Thoracic aorta (tissue), 2 donors: Measurements from ENCODE around the gene INPP5D. TPM values are rescaled to one million over a fixed set of nuclear protein-coding genes. Genes with fewer than 3 reads are reported as not detected.

Experiments
- ATAC-seq: fragments of 150-250 bp; one replicate; pipeline ENCODE4 v1.8.0; 2017; ENCODE audit warnings: low read depth; ENCODE audit not compliant: insufficient number of reproducible peaks, low FRiP score
- DNase-seq: peaks from one replicate; pipeline ENCODE4 v3.0.0-alpha.2; 2020; ENCODE audit warnings: low spot score
- H3K27ac ChIP-seq, 2 donors: fragments of 200-600 bp; sonication (generic); 1 replicate in 1 of 2; 2 replicates in 1 of 2; pipeline ENCODE4 v1.5.1; 2016; ENCODE audit warnings: mild to moderate bottlenecking in 2 of 2, moderate library complexity in 2 of 2
- H3K27me3 ChIP-seq: fragments of 200-600 bp; sonication (generic); replicated peaks from 2 replicates; pipeline ENCODE4 v1.6.0; 2016; ENCODE audit warnings: mild to moderate bottlenecking; ENCODE audit not compliant: insufficient read depth
- H3K36me3 ChIP-seq: fragments of 200-600 bp; sonication (generic); one replicate; pipeline ENCODE4 v1.5.1; 2016
- H3K4me1 ChIP-seq, 2 donors: fragments of 200-600 bp; sonication (generic); 1 replicate in 1 of 2; 2 replicates in 1 of 2; pipeline versions ENCODE4 v1.5.1 to v1.6.0; 2016; ENCODE audit warnings: low read depth in 2 of 2, mild to moderate bottlenecking in 1 of 2; ENCODE audit not compliant: control insufficient read depth in 1 of 2
- H3K4me3 ChIP-seq: fragments of 200-600 bp; sonication (generic); 2 replicates; pipeline ENCODE4 v1.5.1; 2016; ENCODE audit warnings: mild to moderate bottlenecking
- H3K9me3 ChIP-seq: fragments of 200-600 bp; sonication (generic); 2 replicates; pipeline ENCODE4 v1.5.1; 2016
- CTCF ChIP-seq: fragments of 200-600 bp; sonication (generic); IDR thresholded peaks from one replicate; pipeline ENCODE4 v1.5.1; 2019; ENCODE audit warnings: antibody characterized with exemption
- total RNA-seq, 2 donors: library from RNA; depleted of rRNA; stranded (reverse); fragments of >200 nt; gene quantifications; one replicate each; pipeline versions ENCODE4 v1.1.0 to v1.2.3, GENCODE V29; 2016

INPP5D gene
- total RNA-seq, 2 donors from 2014 or later, result 24.2 to 49.7 TPM

GRCh38 chr2:233223059-233223894, 163.1 kb downstream of the INPP5D start:
- DNase-seq (no peak), ATAC-seq (no peak)
- no peak overlapping the region for H3K4me3 ChIP-seq
- no peaks in the 10 kb centered on the region for H3K9me3 ChIP-seq
- no peaks in the 10 kb centered on the region for H3K27me3 ChIP-seq
- no peaks in the 10 kb centered on the region for H3K4me1 ChIP-seq
- no peak overlapping the region for H3K27ac ChIP-seq
- TF ChIP-seq CTCF, result no peak
- no peaks in the 10 kb centered on the region for H3K36me3 ChIP-seq

GRCh38 chr2:233225230-233226068, 165.3 kb downstream of the INPP5D start:
- no peaks in the 10 kb centered on the region for H3K9me3 ChIP-seq
- TF ChIP-seq CTCF, result no peak
- no peak overlapping the region for H3K4me3 ChIP-seq
- ATAC-seq, result no peak
- DNase-seq, result no peak
- no peak overlapping the region for H3K27ac ChIP-seq
- H3K27me3 ChIP-seq, result no peaks in the 10 kb centered on the region
- H3K36me3 ChIP-seq, result no peaks in the 10 kb centered on the region
- H3K4me1 ChIP-seq, result no peaks in the 10 kb centered on the region

- H3K27ac ChIP-seq, result no peak overlapping the region
- H3K9me3 ChIP-seq, result no peaks in the 10 kb centered on the region
- H3K27me3 ChIP-seq, result no peaks in the 10 kb centered on the region
- no peaks in the 10 kb centered on the region for H3K36me3 ChIP-seq
- no peaks in the 10 kb centered on the region for H3K4me1 ChIP-seq
- no peak for ATAC-seq
- no peak for TF ChIP-seq CTCF
- no peak overlapping the region for H3K4me3 ChIP-seq
- DNase-seq, result no peak
These were observed 166.4 kb downstream of the INPP5D start for GRCh38 chr2:233226511-233227031.

- no peak for DNase-seq
These were observed 167.3 kb downstream of the INPP5D start for GRCh38 chr2:233227346-233227978.

More at GRCh38 chr2:233227346-233227978, 167.3 kb downstream of the INPP5D start:
- Histone ChIP-seq H3K9me3 (no peaks in the 10 kb centered on the region), H3K36me3 (no peaks in the 10 kb centered on the region), H3K4me1 (no peaks in the 10 kb centered on the region), H3K27me3 (no peaks in the 10 kb centered on the region), H3K4me3 (no peak overlapping the region), H3K27ac (no peak overlapping the region)
- no peak for TF ChIP-seq CTCF
- ATAC-seq, result no peak
